HL-60 (cell line): ENCODE measurements around the gene KRT74.

ENCODE experiments used
- GABPA ChIP-seq: IDR thresholded peaks from 2 replicates; pipeline ENCODE4 v1.6.1; 2012; ENCODE audit warnings: low read depth
- POLR2AphosphoS5 ChIP-seq: IDR thresholded peaks from 2 replicates; pipeline ENCODE4 v1.6.1; 2012; ENCODE audit warnings: low read depth
- SPI1 ChIP-seq: IDR thresholded peaks from 2 replicates; pipeline ENCODE4 v1.6.1; 2012; ENCODE audit warnings: low read depth, mild to moderate bottlenecking, borderline replicate concordance
- TF ChIP-seq, protein P1 (sequence below): IDR thresholded peaks from 2 replicates; pipeline ENCODE4 v1.6.1; 2012; ENCODE audit warnings: low read depth; ENCODE audit not compliant: insufficient replicate concordance
- TF ChIP-seq, protein P2 (sequence below): IDR thresholded peaks from one replicate; pipeline ENCODE4 v1.5.1; 2011; ENCODE audit warnings: low read length, control low read depth, inconsistent platforms; ENCODE audit not compliant: insufficient read depth

DNA sequence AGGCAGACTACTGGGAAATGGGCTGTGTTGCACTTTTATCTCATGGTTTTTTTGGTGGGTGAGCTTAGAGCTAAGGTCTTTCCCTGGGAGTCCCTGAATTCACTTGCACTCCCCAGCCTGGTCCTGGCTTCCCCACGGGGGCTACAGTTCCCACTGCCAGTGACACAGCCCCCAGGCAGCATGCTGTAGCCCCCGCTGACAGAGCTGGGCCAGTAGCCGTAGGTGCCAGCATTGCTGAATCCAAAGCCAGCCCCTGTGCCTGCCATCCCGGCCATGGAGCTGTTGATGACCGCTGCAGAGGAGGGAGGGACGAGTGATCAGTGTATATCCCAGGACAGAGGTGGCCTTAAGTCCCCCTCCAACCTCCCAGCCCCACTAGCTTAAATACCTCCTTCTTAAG lies 34.5 kb upstream of the KRT74 start:
- TF ChIP-seq, protein P1, sequence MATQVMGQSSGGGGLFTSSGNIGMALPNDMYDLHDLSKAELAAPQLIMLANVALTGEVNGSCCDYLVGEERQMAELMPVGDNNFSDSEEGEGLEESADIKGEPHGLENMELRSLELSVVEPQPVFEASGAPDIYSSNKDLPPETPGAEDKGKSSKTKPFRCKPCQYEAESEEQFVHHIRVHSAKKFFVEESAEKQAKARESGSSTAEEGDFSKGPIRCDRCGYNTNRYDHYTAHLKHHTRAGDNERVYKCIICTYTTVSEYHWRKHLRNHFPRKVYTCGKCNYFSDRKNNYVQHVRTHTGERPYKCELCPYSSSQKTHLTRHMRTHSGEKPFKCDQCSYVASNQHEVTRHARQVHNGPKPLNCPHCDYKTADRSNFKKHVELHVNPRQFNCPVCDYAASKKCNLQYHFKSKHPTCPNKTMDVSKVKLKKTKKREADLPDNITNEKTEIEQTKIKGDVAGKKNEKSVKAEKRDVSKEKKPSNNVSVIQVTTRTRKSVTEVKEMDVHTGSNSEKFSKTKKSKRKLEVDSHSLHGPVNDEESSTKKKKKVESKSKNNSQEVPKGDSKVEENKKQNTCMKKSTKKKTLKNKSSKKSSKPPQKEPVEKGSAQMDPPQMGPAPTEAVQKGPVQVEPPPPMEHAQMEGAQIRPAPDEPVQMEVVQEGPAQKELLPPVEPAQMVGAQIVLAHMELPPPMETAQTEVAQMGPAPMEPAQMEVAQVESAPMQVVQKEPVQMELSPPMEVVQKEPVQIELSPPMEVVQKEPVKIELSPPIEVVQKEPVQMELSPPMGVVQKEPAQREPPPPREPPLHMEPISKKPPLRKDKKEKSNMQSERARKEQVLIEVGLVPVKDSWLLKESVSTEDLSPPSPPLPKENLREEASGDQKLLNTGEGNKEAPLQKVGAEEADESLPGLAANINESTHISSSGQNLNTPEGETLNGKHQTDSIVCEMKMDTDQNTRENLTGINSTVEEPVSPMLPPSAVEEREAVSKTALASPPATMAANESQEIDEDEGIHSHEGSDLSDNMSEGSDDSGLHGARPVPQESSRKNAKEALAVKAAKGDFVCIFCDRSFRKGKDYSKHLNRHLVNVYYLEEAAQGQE = no peak
- TF ChIP-seq, protein P2, sequence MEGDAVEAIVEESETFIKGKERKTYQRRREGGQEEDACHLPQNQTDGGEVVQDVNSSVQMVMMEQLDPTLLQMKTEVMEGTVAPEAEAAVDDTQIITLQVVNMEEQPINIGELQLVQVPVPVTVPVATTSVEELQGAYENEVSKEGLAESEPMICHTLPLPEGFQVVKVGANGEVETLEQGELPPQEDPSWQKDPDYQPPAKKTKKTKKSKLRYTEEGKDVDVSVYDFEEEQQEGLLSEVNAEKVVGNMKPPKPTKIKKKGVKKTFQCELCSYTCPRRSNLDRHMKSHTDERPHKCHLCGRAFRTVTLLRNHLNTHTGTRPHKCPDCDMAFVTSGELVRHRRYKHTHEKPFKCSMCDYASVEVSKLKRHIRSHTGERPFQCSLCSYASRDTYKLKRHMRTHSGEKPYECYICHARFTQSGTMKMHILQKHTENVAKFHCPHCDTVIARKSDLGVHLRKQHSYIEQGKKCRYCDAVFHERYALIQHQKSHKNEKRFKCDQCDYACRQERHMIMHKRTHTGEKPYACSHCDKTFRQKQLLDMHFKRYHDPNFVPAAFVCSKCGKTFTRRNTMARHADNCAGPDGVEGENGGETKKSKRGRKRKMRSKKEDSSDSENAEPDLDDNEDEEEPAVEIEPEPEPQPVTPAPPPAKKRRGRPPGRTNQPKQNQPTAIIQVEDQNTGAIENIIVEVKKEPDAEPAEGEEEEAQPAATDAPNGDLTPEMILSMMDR = no peak
- TF ChIP-seq POLR2AphosphoS5 (no peak), SPI1 (no peak), GABPA (no peak)
